G401.6 (cell line): ENCODE results near the gene C2CD4B.

Experiments used
- FAIRE-seq: peaks from 2 replicates; lab custom pipeline; 2012; peaks lifted over from hg19 to GRCh38; lab: Jason Lieb, UNC

The C2CD4B gene

GRCh38 chr15:62147551-62147950 is 17.5 kb downstream of the C2CD4B start:
- no peak for FAIRE-seq

- FAIRE-seq, result no peak
These were observed 17.9 kb downstream of the C2CD4B start for GRCh38 chr15:62147149-62147548.

DNA sequence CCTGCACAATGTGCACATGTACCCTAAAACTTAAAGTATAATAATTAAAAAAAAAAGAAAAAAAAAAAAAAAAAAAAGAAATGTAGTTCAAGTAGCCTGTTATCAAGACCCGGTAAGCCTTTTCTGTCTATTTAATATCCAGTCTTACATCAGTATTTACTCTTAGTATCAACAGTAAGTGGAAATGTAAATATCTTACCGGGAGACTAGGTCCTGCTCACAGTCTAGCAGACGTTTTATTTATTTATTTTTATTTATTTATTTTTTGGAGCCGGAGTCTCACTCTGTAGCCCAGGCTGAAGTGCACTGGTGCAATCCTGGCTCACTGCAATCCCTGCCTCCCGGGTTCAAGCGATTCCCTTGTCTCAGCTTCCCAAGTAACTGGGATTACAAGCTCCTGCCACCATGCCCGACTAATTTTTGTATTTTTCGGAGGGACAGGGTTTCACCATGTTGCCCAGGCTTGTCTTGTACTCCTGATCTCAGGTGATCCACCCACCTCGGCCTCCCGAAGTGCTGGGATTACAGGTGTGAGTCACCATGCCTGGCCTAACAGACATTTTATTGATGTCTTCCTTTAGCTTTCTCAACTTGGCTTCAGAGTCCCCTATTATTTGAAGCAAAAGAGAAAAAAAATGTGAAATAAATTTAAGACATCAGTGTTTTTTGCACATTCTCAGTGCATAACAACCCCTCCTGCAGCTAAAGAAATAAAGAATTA is 19.9 kb downstream of the C2CD4B start:
- FAIRE-seq, result no peak

DNA sequence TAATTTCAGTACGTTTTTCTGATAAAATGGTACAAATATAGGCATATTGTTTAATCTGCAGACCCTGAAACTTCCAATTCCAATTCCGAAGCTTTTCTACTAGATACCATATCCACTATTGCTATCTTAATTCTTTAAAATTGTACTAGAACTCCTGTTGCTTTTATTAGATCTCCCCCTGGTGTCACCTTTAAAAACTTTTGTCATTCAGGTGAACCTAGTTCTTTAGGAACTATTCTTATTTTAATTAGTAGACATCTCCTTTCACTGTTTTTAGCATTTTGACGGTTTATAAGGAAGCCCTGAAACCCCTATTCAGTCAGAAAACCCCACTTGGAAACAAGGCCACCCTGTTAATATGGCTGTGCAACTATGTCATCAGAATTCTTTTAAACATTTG is 22.3 kb downstream of the C2CD4B start:
- no peak for FAIRE-seq

- no peak for FAIRE-seq
These were observed 23.2 kb downstream of the C2CD4B start for GRCh38 chr15:62141643-62142588.

- no peak for FAIRE-seq
These were observed 23.9 kb downstream of the C2CD4B start for GRCh38 chr15:62141200-62141599.

DNA sequence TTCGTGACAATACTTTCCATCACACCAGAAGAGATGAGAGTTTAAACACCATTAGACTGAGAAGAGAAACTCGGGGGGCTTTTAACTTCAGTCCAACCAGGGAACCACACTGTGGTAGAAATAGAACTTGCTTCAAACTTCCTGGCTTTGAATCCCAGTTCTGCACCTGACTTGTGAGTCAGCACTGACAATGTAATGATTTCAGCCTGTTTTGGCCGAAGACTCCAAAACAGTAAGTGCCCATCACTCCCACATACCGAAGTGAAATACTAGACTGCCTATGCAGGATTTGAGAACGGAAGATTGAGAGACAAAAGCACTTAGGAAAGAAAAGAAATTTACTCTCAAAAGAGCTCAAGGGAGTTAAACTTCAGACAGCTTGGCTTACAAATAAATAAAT is 27.0 kb downstream of the C2CD4B start:
- no peak for FAIRE-seq

DNA sequence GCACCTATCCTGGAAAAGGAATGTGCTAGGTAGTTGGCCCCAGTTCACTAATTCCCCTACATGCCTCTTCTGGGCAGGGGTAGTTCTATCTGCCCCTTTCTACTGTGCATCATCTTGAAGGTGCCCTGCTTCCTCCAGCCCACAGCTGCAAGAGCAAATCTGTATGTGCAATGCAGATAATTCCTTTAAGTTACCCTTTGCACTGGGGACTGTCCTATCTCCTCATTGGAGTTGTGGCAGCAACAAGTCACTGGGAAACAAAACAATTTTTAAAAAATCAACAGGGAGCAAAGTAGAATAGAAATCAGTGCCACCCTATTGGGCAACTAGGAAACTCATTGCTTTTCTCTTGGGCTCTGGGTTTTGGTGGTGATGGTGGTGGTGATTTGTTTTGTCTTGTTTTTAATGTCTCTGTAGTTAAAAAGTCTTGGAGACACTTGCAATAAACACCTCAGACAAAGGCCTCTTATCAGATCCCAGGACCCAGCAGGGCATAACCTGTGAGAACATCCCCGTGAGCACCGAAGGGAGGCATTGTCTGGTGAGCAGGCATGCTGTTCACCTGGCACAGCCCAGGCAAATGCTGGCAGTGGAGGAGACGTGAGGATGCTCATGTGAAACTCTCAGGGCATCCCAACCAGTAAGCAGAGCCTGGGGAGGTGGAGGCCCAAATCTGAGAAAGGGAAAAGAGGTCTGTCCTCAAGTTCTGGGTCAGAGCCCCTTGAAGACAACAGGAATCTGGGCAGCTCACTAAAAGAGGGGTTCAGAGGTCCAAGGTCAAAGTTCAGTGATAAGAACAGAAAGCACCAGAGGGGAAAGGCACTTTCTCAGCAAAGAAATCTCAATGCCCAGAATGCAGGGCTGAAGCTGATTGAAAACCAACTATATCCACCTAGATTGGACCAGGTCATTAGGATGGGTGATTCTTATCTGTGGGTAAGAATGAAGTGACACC is 27.9 kb downstream of the C2CD4B start:
- FAIRE-seq, result no peak

DNA sequence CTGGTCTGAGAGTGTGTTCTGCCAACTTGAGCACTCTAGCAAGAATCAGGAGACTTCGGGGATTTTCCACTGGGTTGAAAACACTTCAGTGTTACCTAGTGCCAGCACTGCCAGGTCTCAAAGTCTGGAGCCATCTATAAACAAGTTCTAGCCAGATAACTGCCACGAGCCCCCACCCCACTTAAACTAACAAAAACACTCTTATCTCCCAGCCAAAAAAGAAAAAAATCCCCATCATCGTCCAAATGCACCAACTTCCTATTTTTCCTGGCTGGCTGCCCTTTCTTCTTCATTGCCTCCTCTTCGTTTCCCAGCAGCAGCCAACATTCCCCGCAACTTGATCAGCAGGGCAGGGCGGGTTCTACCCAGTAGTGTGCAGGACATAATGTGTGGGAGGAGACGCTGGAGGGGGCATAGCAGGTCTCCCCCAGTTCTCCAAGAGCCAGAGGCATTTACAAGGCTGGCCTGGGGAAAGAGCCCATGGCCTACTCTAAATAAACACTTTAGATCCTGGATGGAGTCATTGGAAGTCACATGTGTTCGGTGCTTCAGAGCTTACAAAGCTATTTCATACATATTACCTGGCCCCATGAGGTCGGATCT is 29.5 kb downstream of the C2CD4B start:
- FAIRE-seq, result no peak

GRCh38 chr15:62133141-62133540 is 31.9 kb downstream of the C2CD4B start:
- FAIRE-seq, result no peak

- FAIRE-seq, result no peak
These were observed 36.2 kb downstream of the C2CD4B start for GRCh38 chr15:62128916-62129315.

DNA sequence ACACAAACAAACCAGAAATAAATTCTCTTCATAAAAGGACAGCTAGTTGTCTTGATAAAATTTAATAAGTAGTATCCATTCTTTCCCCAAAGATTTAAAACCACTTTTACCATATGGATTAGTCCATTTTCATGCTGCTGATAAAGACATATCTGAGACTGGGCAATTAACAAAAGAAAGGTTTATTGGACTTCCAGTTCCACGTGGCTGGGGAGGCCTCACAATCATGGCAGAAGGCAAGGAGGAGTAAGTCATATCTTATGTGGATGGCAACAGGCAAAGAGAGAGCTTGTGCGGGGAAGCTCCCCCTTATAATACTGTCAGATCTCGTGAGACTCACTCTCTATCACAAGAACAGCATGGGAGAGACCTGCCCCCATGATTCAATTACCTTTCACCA is 38.7 kb downstream of the C2CD4B start:
- no peak for FAIRE-seq

GRCh38 chr15:62125773-62126172 is 39.3 kb downstream of the C2CD4B start:
- FAIRE-seq, result no peak

DNA sequence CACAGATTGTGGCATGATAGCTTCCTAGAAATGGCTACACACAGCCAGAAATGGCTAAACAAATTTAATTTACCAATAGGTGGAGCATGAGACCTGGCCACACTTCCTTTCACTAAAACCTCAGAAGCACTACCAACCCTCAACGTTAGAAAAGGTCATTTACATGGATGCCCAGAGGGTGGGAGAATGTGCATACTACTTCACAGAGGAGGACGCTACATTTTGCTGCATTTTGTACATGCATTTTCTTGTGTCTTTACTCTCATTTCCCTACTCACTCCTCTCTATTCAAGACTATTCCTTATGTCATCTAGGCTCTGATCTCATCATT is 40.1 kb downstream of the C2CD4B start:
- no peak for FAIRE-seq

- no peak for FAIRE-seq
These were observed 40.7 kb downstream of the C2CD4B start for GRCh38 chr15:62124176-62124972.

DNA sequence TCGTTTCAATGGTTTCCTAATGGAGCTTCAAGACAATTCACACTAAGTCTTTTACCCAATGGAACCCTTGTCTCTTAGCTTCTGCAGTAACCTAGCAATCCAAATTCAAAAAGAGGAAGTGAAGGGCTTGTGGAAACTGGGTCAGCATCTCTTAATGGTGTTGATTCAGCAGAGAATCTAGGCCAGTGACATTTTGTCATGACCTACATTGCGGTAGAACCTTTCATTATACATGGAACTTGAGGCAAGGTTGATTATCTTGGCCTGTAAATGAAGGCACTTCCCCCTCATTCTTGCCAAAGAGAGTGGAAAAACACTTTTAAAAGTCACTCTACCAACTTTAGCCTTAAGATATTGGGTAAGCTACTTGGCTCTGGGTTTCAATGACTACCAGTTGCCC is 42.8 kb downstream of the C2CD4B start:
- no peak for FAIRE-seq

DNA sequence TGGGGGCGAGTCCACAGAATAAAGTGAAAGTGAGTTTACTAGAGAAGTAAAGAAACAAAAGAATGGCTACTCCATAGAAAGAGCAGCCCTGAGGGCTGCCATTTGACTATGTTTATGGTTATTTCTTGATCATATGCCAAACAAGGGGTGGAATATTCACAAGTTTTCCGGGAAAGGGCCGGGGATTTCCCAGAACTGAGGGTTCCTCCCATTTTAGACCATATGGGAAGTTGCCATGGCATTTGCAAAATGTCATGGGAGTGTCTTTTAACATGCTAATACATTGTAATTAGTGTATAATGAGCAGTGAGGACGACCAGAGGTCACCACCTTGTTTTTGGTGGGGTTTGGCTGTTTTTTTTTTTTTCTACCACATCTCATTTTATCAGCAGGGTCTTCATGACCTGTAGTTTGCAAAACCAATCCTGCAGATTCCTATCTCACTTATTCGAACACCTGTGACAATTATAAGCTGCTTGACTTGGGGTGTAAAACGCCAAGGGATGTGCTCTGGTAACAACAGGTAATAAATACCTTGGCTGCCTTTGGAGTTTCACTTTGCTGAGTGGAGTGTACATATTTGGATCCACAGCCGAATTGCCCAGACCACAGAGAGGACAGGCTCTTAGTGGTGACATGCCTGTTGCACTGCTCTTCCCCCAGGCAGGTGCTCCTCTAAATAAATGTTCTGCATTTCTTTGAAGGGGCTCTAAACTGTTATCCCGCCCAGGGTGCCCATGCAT is 43.6 kb downstream of the C2CD4B start:
- no peak for FAIRE-seq

GRCh38 chr15:62120776-62121175 is 44.3 kb downstream of the C2CD4B start:
- FAIRE-seq, result no peak

GRCh38 chr15:62119874-62120273 is 45.2 kb downstream of the C2CD4B start:
- no peak for FAIRE-seq

GRCh38 chr15:62119227-62119864 is 45.7 kb downstream of the C2CD4B start:
- no peak for FAIRE-seq
